ENCODE measurements around the gene FOXP1. TPM values are rescaled to one million over a fixed set of nuclear protein-coding genes. Genes with fewer than 3 reads are reported as not detected.

FOXP1 gene
- total RNA-seq, 2 experiments from 2014 or later = 493 to 508 TPM

- H3K36me3 ChIP-seq (ENCODE audit: insufficient read depth, low read length) = peaks cover 11% of the 10 kb centered on the region
- ATAC-seq (ENCODE audit: poor library complexity) (no peak), DNase-seq (no peak)
- H3K4me3 ChIP-seq (ENCODE audit: low read length) = no peak overlapping the region
- ChIA-PET POLR2A (interaction anchor here (0.8 kb wide), 1 partner anchor 202 kb away, joined by 3 read pairs; no protein-coding TSS in a partner anchor), CTCF (interaction anchor here (0.6 kb wide), 1 partner anchor 162 kb away, joined by 3 read pairs; no protein-coding TSS in a partner anchor)
- H3K27me3 ChIP-seq (ENCODE audit: control insufficient read depth in 1 of 2, insufficient read depth in 2 of 2, low read length in 2 of 2) = no peaks in the 10 kb centered on the region
- H3K36me3 Mint-ChIP-seq (ENCODE audit: low read depth) = peaks cover 82% of the 10 kb centered on the region
- H3K27ac ChIP-seq (ENCODE audit: low read depth in 1 of 2, low read length in 2 of 2) = no peak overlapping the region
- no peak for TF ChIP-seq CTCF (IDR thresholded peaks at IDR 0.05)
- H3K27me3 Mint-ChIP-seq = no peaks in the 10 kb centered on the region
- intact Hi-C loops (cut with DNase I, micrococcal nuclease) = no loop called here
- no peaks in the 10 kb centered on the region for H3K4me1 ChIP-seq (ENCODE audit: insufficient read depth, low read length)
- H3K27ac Mint-ChIP-seq = peak overlapping the region; percentile 13
- no peaks in the 10 kb centered on the region for H3K9me3 ChIP-seq (ENCODE audit: control insufficient read depth in 1 of 2, insufficient read depth in 1 of 2, low read length in 2 of 2)
- H3K4me3 Mint-ChIP-seq = peak overlapping the region; percentile 5
- no peaks in the 10 kb centered on the region for H3K9me3 Mint-ChIP-seq
- peaks cover 80% of the 10 kb centered on the region for H3K4me1 Mint-ChIP-seq (ENCODE audit: low read depth)
Measured at GRCh38 chr3:71294919-71295318, 288.6 kb downstream of the FOXP1 start.

- H3K4me3 ChIP-seq (ENCODE audit: low read length) = no peak overlapping the region
- Mint-ChIP-seq H3K4me3 (no peak overlapping the region), H3K27ac (peak overlapping the region; percentile 16), H3K9me3 (no peaks in the 10 kb centered on the region), H3K27me3 (no peaks in the 10 kb centered on the region), H3K36me3 (ENCODE audit: low read depth) (peaks cover 73% of the 10 kb centered on the region), H3K4me1 (ENCODE audit: low read depth) (peaks cover 72% of the 10 kb centered on the region)
- ChIA-PET POLR2A (interaction anchor here (0.6 kb wide), 1 partner anchor 189 kb away, joined by 3 read pairs; no protein-coding TSS in a partner anchor), CTCF (no interaction called here)
- no peak for ATAC-seq (ENCODE audit: poor library complexity)
- no peaks in the 10 kb centered on the region for H3K4me1 ChIP-seq (ENCODE audit: insufficient read depth, low read length)
- H3K27me3 ChIP-seq (ENCODE audit: control insufficient read depth in 1 of 2, insufficient read depth in 2 of 2, low read length in 2 of 2) = no peaks in the 10 kb centered on the region
- TF ChIP-seq CTCF (IDR thresholded peaks at IDR 0.05) = no peak
- peaks cover 7% of the 10 kb centered on the region for H3K36me3 ChIP-seq (ENCODE audit: insufficient read depth, low read length)
- no peak for DNase-seq
- intact Hi-C loops (cut with DNase I, micrococcal nuclease) = no loop called here
- H3K9me3 ChIP-seq (ENCODE audit: control insufficient read depth in 1 of 2, insufficient read depth in 1 of 2, low read length in 2 of 2) = no peaks in the 10 kb centered on the region
- no peak overlapping the region for H3K27ac ChIP-seq (ENCODE audit: low read depth in 1 of 2, low read length in 2 of 2)
Measured at GRCh38 chr3:71290301-71290700, 293.2 kb downstream of the FOXP1 start.

- Mint-ChIP-seq H3K27me3 (no peaks in the 10 kb centered on the region), H3K4me3 (no peak overlapping the region), H3K27ac (peak overlapping the region; percentile 28), H3K36me3 (ENCODE audit: low read depth) (peaks cover 66% of the 10 kb centered on the region), H3K4me1 (ENCODE audit: low read depth) (peaks cover 72% of the 10 kb centered on the region), H3K9me3 (no peaks in the 10 kb centered on the region)
- intact Hi-C loops (cut with DNase I, micrococcal nuclease) = no loop called here
- Histone ChIP-seq H3K4me3 (ENCODE audit: low read length) (no peak overlapping the region), H3K4me1 (ENCODE audit: insufficient read depth, low read length) (no peaks in the 10 kb centered on the region), H3K9me3 (ENCODE audit: control insufficient read depth in 1 of 2, insufficient read depth in 1 of 2, low read length in 2 of 2) (no peaks in the 10 kb centered on the region), H3K27me3 (ENCODE audit: control insufficient read depth in 1 of 2, insufficient read depth in 2 of 2, low read length in 2 of 2) (no peaks in the 10 kb centered on the region), H3K36me3 (ENCODE audit: insufficient read depth, low read length) (peaks cover 5% of the 10 kb centered on the region), H3K27ac (ENCODE audit: low read depth in 1 of 2, low read length in 2 of 2) (no peak overlapping the region)
- CTCF ChIA-PET = no interaction called here
- POLR2A ChIA-PET = no interaction called here
- DNase-seq (no peak), ATAC-seq (ENCODE audit: poor library complexity) (no peak)
- no peak for TF ChIP-seq CTCF (IDR thresholded peaks at IDR 0.05)
Measured at GRCh38 chr3:71288269-71288930, 295.1 kb downstream of the FOXP1 start.
